Astrocyte (in vitro differentiated cells and primary cell): Measurements from ENCODE around the gene EVC2. TPM values are rescaled to one million over a fixed set of nuclear protein-coding genes. Genes with fewer than 3 reads are reported as not detected.

Source experiments
- DNase-seq: peaks from one replicate; pipeline ENCODE4 v3.0.0-alpha.2; 2010; ENCODE audit warnings: low read depth
- FAIRE-seq: peaks from 2 replicates; lab custom pipeline; 2011; peaks lifted over from hg19 to GRCh38; lab: Jason Lieb, UNC
- H2AFZ ChIP-seq: 2 replicates; pipeline ENCODE4 v1.6.0; 2012; ENCODE audit warnings: low read depth, low read length, inconsistent platforms
- H3K27ac ChIP-seq: 2 replicates; pipeline ENCODE4 v1.5.1; 2011; ENCODE audit warnings: low read depth, low read length, inconsistent platforms
- H3K27me3 ChIP-seq: 2 replicates; pipeline ENCODE4 v1.6.0; 2011; ENCODE audit warnings: low read length, inconsistent platforms; ENCODE audit not compliant: insufficient read depth
- H3K36me3 ChIP-seq: 2 replicates; pipeline ENCODE4 v1.5.1; 2011; ENCODE audit warnings: low read length, inconsistent platforms; ENCODE audit not compliant: insufficient read depth
- H3K4me1 ChIP-seq: 2 replicates; pipeline ENCODE4 v1.5.1; 2011; ENCODE audit warnings: low read length, inconsistent platforms; ENCODE audit not compliant: insufficient read depth
- H3K4me2 ChIP-seq: 2 replicates; pipeline ENCODE4 v1.6.0; 2012; ENCODE audit warnings: low read length, inconsistent platforms
- H3K4me3 ChIP-seq: 2 replicates; pipeline ENCODE4 v1.5.1; 2011; ENCODE audit warnings: low read depth, mild to moderate bottlenecking, low read length, inconsistent platforms; ENCODE audit not compliant: insufficient read depth
- H3K79me2 ChIP-seq: 2 replicates; pipeline ENCODE4 v1.6.0; 2012; ENCODE audit warnings: mild to moderate bottlenecking, low read length, inconsistent platforms; ENCODE audit not compliant: insufficient read depth
- H3K9ac ChIP-seq: 2 replicates; pipeline ENCODE4 v1.6.0; 2012; ENCODE audit warnings: mild to moderate bottlenecking, low read length, inconsistent platforms
- H3K9me3 ChIP-seq: 2 replicates; pipeline ENCODE4 v1.5.1; 2012; ENCODE audit warnings: low read depth, mild to moderate bottlenecking, low read length, inconsistent platforms; ENCODE audit not compliant: insufficient read depth
- H4K20me1 ChIP-seq: 2 replicates; pipeline ENCODE4 v1.6.0; 2012; ENCODE audit warnings: low read length, inconsistent platforms; ENCODE audit not compliant: insufficient read depth
- H3K27ac Mint-ChIP-seq: one replicate; pipeline ENCODE4 v1.8.0; 2021; ENCODE audit warnings: mild to moderate bottlenecking, mixed read lengths; ENCODE audit not compliant: unreplicated experiment
- H3K27me3 Mint-ChIP-seq: one replicate; pipeline ENCODE4 v1.8.0; 2021; ENCODE audit warnings: low read depth, mixed read lengths; ENCODE audit not compliant: unreplicated experiment
- H3K36me3 Mint-ChIP-seq: one replicate; pipeline ENCODE4 v1.8.0; 2021; ENCODE audit warnings: low read depth, mixed read lengths; ENCODE audit not compliant: unreplicated experiment
- H3K4me1 Mint-ChIP-seq: one replicate; pipeline ENCODE4 v1.8.0; 2021; ENCODE audit warnings: low read depth, mixed read lengths; ENCODE audit not compliant: unreplicated experiment
- H3K4me3 Mint-ChIP-seq: one replicate; pipeline ENCODE4 v1.8.0; 2021; ENCODE audit warnings: mild to moderate bottlenecking, moderate library complexity, mixed read lengths; ENCODE audit not compliant: unreplicated experiment
- H3K9me3 Mint-ChIP-seq: one replicate; pipeline ENCODE4 v1.8.0; 2021; ENCODE audit warnings: mild to moderate bottlenecking, mixed read lengths; ENCODE audit not compliant: unreplicated experiment
- CTCF ChIP-seq: IDR thresholded peaks from 2 replicates; pipeline ENCODE4 v1.5.1; 2011; ENCODE audit warnings: low read depth, mild to moderate bottlenecking, inconsistent platforms, low read length, moderate library complexity; ENCODE audit not compliant: insufficient read depth
- EZH2 ChIP-seq: IDR thresholded peaks from 2 replicates; pipeline ENCODE4 v1.6.1; 2012; ENCODE audit warnings: mild to moderate bottlenecking, low read length, inconsistent platforms; ENCODE audit not compliant: insufficient read depth
- total RNA-seq: library from RNA; stranded (reverse); gene quantifications from 2 replicates; pipeline ENCODE4 v1.2.1, GENCODE V29; 2021

The EVC2 gene
- total RNA-seq, 1 donor from 2014 or later = 3.3 TPM

DNA sequence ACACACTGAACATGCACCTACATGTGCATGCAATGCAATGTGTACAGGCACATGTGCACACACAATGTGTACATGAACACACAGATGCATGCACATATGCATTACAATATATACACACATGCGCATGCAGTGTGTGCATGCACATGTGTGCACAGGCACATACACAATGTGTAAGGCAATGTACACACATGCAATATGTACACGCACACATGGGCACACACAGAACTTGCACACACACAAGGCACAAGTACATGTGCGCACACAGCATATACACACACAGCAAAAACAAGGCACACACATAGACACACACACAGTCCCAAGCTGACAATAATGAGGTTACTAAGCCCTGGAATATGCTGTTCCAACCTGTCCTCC, 76.3 kb downstream of the EVC2 start:
- Histone ChIP-seq H2AFZ (no peak overlapping the region), H3K27me3 (no peaks in the 10 kb centered on the region), H3K36me3 (peaks cover 8% of the 10 kb centered on the region), H3K79me2 (no peaks in the 10 kb centered on the region), H3K9me3 (no peaks in the 10 kb centered on the region), H3K4me2 (no peak overlapping the region), H4K20me1 (no peaks in the 10 kb centered on the region), H3K4me3 (no peak overlapping the region), H3K4me1 (peaks cover 19% of the 10 kb centered on the region), H3K9ac (no peak overlapping the region), H3K27ac (no peak overlapping the region)
- TF ChIP-seq EZH2 (no peak), CTCF (no peak)
- FAIRE-seq = no peak
- DNase-seq = no peak
- H3K9me3 Mint-ChIP-seq = no peaks in the 10 kb centered on the region
- H3K27ac Mint-ChIP-seq = no peak overlapping the region
- H3K36me3 Mint-ChIP-seq = peaks cover 11% of the 10 kb centered on the region
- no peak overlapping the region for H3K4me3 Mint-ChIP-seq
- peaks cover 10% of the 10 kb centered on the region for H3K4me1 Mint-ChIP-seq
- H3K27me3 Mint-ChIP-seq = no peaks in the 10 kb centered on the region

DNA sequence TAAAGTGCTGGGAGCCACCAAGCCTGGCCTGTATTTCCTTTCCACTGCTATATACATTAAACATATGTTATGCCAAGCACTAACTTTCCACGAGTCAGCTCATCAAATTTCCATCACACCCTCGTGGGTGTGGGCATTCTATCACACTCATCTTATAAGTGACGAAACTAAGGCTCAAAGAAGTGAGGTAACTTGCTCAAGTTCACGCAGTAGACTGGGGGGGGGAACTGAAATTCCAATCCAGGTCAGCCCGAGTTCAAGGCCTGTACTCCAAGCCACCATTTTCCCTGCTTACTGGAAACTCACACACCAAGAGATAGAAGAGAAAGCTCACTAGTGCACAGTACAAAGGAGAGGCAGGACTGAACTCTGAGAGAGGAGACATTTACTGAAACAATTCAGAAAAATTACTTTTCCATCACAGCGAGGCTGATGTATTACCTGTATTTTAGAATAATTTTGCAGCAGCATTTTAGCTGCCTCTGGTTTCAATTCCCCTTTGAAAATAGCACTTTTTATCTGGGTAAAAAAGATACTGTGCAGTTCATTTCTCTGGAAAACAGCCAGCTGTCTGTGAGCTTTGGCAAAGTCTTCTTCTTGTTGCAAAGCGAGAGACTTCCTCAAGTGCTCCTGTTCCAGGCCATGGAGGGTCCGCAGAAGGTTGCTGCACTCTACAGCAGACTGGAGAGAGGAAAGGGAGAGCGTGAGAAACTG, 76.8 kb downstream of the EVC2 start:
- Mint-ChIP-seq H3K27ac (no peak overlapping the region), H3K9me3 (no peaks in the 10 kb centered on the region), H3K27me3 (no peaks in the 10 kb centered on the region), H3K4me3 (no peak overlapping the region), H3K36me3 (peaks cover 11% of the 10 kb centered on the region), H3K4me1 (peaks cover 7% of the 10 kb centered on the region)
- Histone ChIP-seq H4K20me1 (no peaks in the 10 kb centered on the region), H3K36me3 (peaks cover 8% of the 10 kb centered on the region), H3K9me3 (no peaks in the 10 kb centered on the region), H3K4me1 (peaks cover 14% of the 10 kb centered on the region), H3K79me2 (no peaks in the 10 kb centered on the region), H3K27ac (no peak overlapping the region), H3K27me3 (no peaks in the 10 kb centered on the region), H3K4me2 (no peak overlapping the region), H3K9ac (no peak overlapping the region), H3K4me3 (no peak overlapping the region), H2AFZ (no peak overlapping the region)
- TF ChIP-seq CTCF = no peak
- TF ChIP-seq EZH2 = no peak
- DNase-seq = no peak
- FAIRE-seq = no peak

GRCh38 chr4:5630762-5631161, 77.6 kb downstream of the EVC2 start:
- Histone ChIP-seq H3K9me3 (no peaks in the 10 kb centered on the region), H3K4me1 (peaks cover 7% of the 10 kb centered on the region), H3K36me3 (peaks cover 11% of the 10 kb centered on the region), H3K27ac (no peak overlapping the region), H3K27me3 (no peaks in the 10 kb centered on the region), H3K4me3 (no peak overlapping the region), H3K4me2 (no peak overlapping the region), H3K79me2 (no peaks in the 10 kb centered on the region), H2AFZ (no peak overlapping the region), H4K20me1 (no peaks in the 10 kb centered on the region), H3K9ac (no peak overlapping the region)
- peaks cover 11% of the 10 kb centered on the region for H3K36me3 Mint-ChIP-seq
- no peak for DNase-seq
- FAIRE-seq = no peak
- peaks cover 6% of the 10 kb centered on the region for H3K4me1 Mint-ChIP-seq
- H3K9me3 Mint-ChIP-seq = no peaks in the 10 kb centered on the region
- no peak overlapping the region for H3K27ac Mint-ChIP-seq
- no peaks in the 10 kb centered on the region for H3K27me3 Mint-ChIP-seq
- no peak for TF ChIP-seq EZH2
- no peak for TF ChIP-seq CTCF
- no peak overlapping the region for H3K4me3 Mint-ChIP-seq
